Mesendoderm (in vitro differentiated cells): ENCODE data around the gene PARP8.
"Not testable (repeated sequence)": the region's sequence is repeated elsewhere in the genome, so short reads cannot be mapped to it uniquely, and the experiment has no call there.

Experiments
- DNase-seq: peaks from one replicate; pipeline ENCODE4 v3.0.0; 2013
- H2AK5ac ChIP-seq: 2 replicates; pipeline ENCODE4 v1.6.1; 2013; ENCODE audit warnings: low read length, inconsistent platforms
- H2BK120ac ChIP-seq: 2 replicates; pipeline ENCODE4 v1.6.1; 2013; ENCODE audit warnings: low read depth, mild to moderate bottlenecking, low read length, moderate library complexity, mixed read lengths
- H2BK15ac ChIP-seq: replicated peaks from 2 replicates; pipeline ENCODE4 v1.6.1; 2013; ENCODE audit warnings: low read depth, mild to moderate bottlenecking, moderate library complexity
- H2BK5ac ChIP-seq: 2 replicates; pipeline ENCODE4 v1.6.1; 2013; ENCODE audit warnings: low read length, inconsistent platforms
- H3K18ac ChIP-seq: 2 replicates; pipeline ENCODE4 v1.6.1; 2013; ENCODE audit warnings: mild to moderate bottlenecking, low read length, mixed read lengths
- H3K23ac ChIP-seq: one replicate; pipeline ENCODE4 v1.6.1; 2013; ENCODE audit warnings: low read length
- H3K27ac ChIP-seq: 2 replicates; pipeline ENCODE4 v1.5.1; 2013; ENCODE audit warnings: low read depth, mild to moderate bottlenecking, inconsistent platforms, low read length, moderate library complexity
- H3K27me3 ChIP-seq: 2 replicates; pipeline ENCODE4 v1.6.1; 2013; ENCODE audit warnings: low read length, control low read depth, mild to moderate bottlenecking, inconsistent platforms; ENCODE audit not compliant: insufficient read depth, poor library complexity
- H3K36me3 ChIP-seq: 2 replicates; pipeline ENCODE4 v1.6.1; 2013; ENCODE audit warnings: low read length, inconsistent platforms; ENCODE audit not compliant: control insufficient read depth, insufficient read depth
- H3K4ac ChIP-seq: one replicate; pipeline ENCODE4 v1.6.1; 2013; ENCODE audit warnings: low read depth, mild to moderate bottlenecking, low read length, moderate library complexity
- H3K4me1 ChIP-seq: 2 replicates; pipeline ENCODE4 v1.6.1; 2013; ENCODE audit warnings: low read depth, low read length, inconsistent platforms; ENCODE audit not compliant: control insufficient read depth
- H3K4me2 ChIP-seq: 2 replicates; pipeline ENCODE4 v1.6.1; 2013; ENCODE audit warnings: low read length
- H3K4me3 ChIP-seq: 2 replicates; pipeline ENCODE4 v1.5.1; 2013; ENCODE audit warnings: mild to moderate bottlenecking, low read length
- H3K56ac ChIP-seq: one replicate; pipeline ENCODE4 v1.6.1; 2013; ENCODE audit warnings: low read length
- H3K79me1 ChIP-seq: 2 replicates; pipeline ENCODE4 v1.6.1; 2013; ENCODE audit warnings: low read length, inconsistent platforms
- H3K79me2 ChIP-seq: 2 replicates; pipeline ENCODE4 v1.6.1; 2013; ENCODE audit warnings: mild to moderate bottlenecking, low read length; ENCODE audit not compliant: control insufficient read depth, insufficient read depth
- H3K9ac ChIP-seq: 2 replicates; pipeline ENCODE4 v1.6.1; 2013; ENCODE audit warnings: low read length, inconsistent platforms
- H4K5ac ChIP-seq: one replicate; pipeline ENCODE4 v1.6.1; 2013; ENCODE audit warnings: low read length
- H4K8ac ChIP-seq: one replicate; pipeline ENCODE4 v1.6.1; 2013; ENCODE audit warnings: low read depth, mild to moderate bottlenecking, control low read depth, low read length, moderate library complexity
- WGBS: extraction: QIAGEN DNeasy Blood & Tissue Kit; methylation state at CpG from one replicate; pipeline ENCODE4 v1.1.7; 2013; ENCODE audit warnings: low lambda C conversion rate, missing lambda C conversion rate; ENCODE audit not compliant: insufficient coverage; ENCODE audit errors: extremely low coverage; 5-methylcytosine and 5-hydroxymethylcytosine counted together

The PARP8 gene

DNA sequence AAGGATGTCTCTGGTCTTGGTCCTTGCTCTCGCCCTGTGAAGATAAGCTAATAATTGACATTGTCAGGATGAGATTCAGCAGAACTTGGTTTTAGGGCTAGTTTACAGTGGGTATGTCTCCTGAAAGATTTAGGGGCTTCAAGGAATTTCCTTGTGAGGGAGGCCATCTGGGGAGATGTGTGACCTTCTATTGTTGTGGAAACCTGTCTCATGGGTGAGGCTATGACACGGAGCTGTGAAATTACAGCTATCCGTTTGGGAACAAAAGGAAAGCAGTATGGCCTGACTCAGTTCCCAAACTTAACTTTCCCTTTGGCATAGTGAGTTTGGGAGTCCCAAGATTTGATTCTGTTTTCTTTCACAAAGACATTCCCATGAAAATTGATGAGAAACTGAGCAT, 142.0 kb downstream of the PARP8 start:
- no peak overlapping the region for H4K5ac ChIP-seq
- no peak overlapping the region for H3K4ac ChIP-seq
- no peaks in the 10 kb centered on the region for H3K79me1 ChIP-seq
- H2BK15ac ChIP-seq: no peak overlapping the region
- H3K27me3 ChIP-seq: no peaks in the 10 kb centered on the region
- H4K8ac ChIP-seq: no peak overlapping the region
- no peaks in the 10 kb centered on the region for H3K79me2 ChIP-seq
- H3K18ac ChIP-seq: peak overlapping the region; percentile 39
- H3K36me3 ChIP-seq: no peaks in the 10 kb centered on the region
- H3K4me3 ChIP-seq: no peak overlapping the region
- no peak overlapping the region for H3K56ac ChIP-seq
- H3K27ac ChIP-seq: no peak overlapping the region
- H3K23ac ChIP-seq: no peak overlapping the region
- whole genome bisulfite sequencing: no CpG with 5 or more reads among the region's 3 CpGs
- H2BK5ac ChIP-seq: no peak overlapping the region
- no peak overlapping the region for H3K4me2 ChIP-seq
- no peak overlapping the region for H2AK5ac ChIP-seq
- no peak overlapping the region for H2BK120ac ChIP-seq
- DNase-seq: peak; percentile 60
- peaks cover 12% of the 10 kb centered on the region for H3K4me1 ChIP-seq
- no peak overlapping the region for H3K9ac ChIP-seq

DNA sequence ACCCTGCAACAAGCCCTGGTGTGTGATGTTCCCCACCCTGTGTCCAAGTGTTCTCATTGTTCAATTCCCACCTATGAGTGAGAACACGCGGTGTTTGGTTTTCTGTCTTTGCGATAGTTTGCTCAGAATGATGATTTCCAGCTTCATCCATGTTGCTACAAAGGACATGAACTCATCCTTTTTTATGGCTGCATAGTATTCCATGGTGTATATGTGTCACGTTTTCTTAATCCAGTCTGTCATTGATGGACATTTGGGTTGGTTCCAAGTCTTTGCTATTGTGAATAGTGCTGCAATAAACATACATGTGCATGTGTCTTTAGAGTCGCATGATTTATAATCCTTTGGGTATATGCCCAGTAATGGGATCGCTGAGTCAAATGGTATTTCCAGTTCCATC, 145.3 kb downstream of the PARP8 start:
- no CpG with 5 or more reads among the region's 6 CpGs for WGBS
- H2BK120ac ChIP-seq, H2AK5ac ChIP-seq, H3K56ac ChIP-seq, H3K4me3 ChIP-seq, H3K79me2 ChIP-seq, H3K79me1 ChIP-seq, H2BK5ac ChIP-seq, H3K27ac ChIP-seq, H4K5ac ChIP-seq, H3K4me2 ChIP-seq, DNase-seq, H3K18ac ChIP-seq, H3K4ac ChIP-seq, H3K36me3 ChIP-seq, H3K27me3 ChIP-seq, H2BK15ac ChIP-seq, H3K23ac ChIP-seq, H4K8ac ChIP-seq, H3K9ac ChIP-seq: not testable (repeated sequence)
- H3K4me1 ChIP-seq: peaks cover 12% of the 10 kb centered on the region

DNA sequence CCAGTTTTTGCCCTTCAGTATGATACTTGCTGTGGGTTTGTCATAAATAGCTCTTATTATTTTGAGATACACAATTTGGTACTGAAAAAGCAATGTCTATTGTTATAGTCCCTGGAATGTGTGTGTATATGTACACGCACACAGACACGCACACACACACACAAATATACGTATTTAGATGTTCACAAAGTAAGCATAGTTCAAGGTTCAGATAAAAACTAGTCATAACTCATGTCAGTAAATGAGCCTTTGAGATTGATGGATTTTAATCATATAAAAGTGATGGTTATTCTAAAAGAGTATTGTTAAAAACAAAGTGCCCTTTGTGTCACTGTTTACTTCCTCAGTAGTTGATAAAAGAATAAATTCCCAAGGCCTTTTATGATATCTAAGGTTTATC, 147.3 kb downstream of the PARP8 start:
- H3K4me1 ChIP-seq: no peaks in the 10 kb centered on the region
- no peak overlapping the region for H3K9ac ChIP-seq
- H3K79me1 ChIP-seq: no peaks in the 10 kb centered on the region
- H2BK5ac ChIP-seq: no peak overlapping the region
- no peak overlapping the region for H4K8ac ChIP-seq
- H3K4me3 ChIP-seq: no peak overlapping the region
- no peak overlapping the region for H3K23ac ChIP-seq
- H3K56ac ChIP-seq: no peak overlapping the region
- H4K5ac ChIP-seq: no peak overlapping the region
- no peak overlapping the region for H3K18ac ChIP-seq
- no peak overlapping the region for H2AK5ac ChIP-seq
- no peak overlapping the region for H3K4ac ChIP-seq
- WGBS: no CpG with 5 or more reads among the region's 3 CpGs
- no peaks in the 10 kb centered on the region for H3K27me3 ChIP-seq
- H3K27ac ChIP-seq: no peak overlapping the region
- H3K79me2 ChIP-seq: no peaks in the 10 kb centered on the region
- H3K4me2 ChIP-seq: no peak overlapping the region
- no peak for DNase-seq
- H2BK120ac ChIP-seq: no peak overlapping the region
- H2BK15ac ChIP-seq: no peak overlapping the region
- no peaks in the 10 kb centered on the region for H3K36me3 ChIP-seq

DNA sequence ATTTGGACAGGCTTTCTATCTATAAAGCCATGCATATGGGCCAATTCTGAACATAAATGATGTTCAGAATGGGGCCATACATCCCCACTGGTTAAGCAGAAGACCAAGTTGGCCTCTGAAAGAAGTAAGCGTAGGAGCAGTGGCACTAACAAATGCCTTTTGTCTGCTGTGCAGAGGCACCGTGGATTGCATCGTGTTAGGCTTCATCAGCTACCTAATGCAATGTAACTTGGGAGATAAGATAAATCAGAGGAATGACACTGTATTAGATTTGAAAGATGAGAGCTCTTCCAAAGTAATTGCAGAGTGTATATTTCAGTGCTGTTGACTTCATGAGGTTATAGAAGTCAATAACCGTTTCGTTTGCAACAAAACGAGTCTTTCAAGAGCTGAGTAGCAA, 148.1 kb downstream of the PARP8 start:
- peak; percentile 68 for DNase-seq
- no peak overlapping the region for H2BK120ac ChIP-seq
- H3K4me3 ChIP-seq: no peak overlapping the region
- H3K36me3 ChIP-seq: no peaks in the 10 kb centered on the region
- H3K27ac ChIP-seq: no peak overlapping the region
- WGBS: no CpG with 5 or more reads among the region's 6 CpGs
- H3K79me2 ChIP-seq: no peaks in the 10 kb centered on the region
- no peak overlapping the region for H3K9ac ChIP-seq
- H3K79me1 ChIP-seq: no peaks in the 10 kb centered on the region
- H2BK15ac ChIP-seq: no peak overlapping the region
- no peak overlapping the region for H3K4me2 ChIP-seq
- no peaks in the 10 kb centered on the region for H3K4me1 ChIP-seq
- H4K8ac ChIP-seq: no peak overlapping the region
- no peaks in the 10 kb centered on the region for H3K27me3 ChIP-seq
- no peak overlapping the region for H3K23ac ChIP-seq
- H2BK5ac ChIP-seq: no peak overlapping the region
- H4K5ac ChIP-seq: no peak overlapping the region
- H3K4ac ChIP-seq: no peak overlapping the region
- no peak overlapping the region for H3K18ac ChIP-seq
- H3K56ac ChIP-seq: no peak overlapping the region
- H2AK5ac ChIP-seq: no peak overlapping the region

DNA sequence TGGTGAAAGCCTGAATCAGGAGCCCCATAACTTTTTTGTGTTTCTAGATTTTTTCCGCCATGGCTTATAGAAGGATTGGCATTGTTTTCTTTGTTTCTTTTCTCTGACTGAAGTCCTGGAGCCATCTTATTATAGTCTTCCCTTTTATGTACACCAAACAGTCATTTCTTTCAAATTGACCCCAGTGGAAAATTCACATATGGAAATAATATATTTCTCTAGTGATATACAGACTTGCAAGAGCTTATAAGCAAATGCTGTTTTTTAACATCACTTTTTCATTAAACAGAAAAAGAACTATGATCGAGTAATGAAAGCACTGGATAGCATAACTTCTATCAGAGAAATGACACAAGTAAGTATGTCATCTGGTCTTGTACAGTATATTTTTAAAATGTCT, 155.6 kb downstream of the PARP8 start:
- H3K4me3 ChIP-seq: no peak overlapping the region
- no peak overlapping the region for H2BK15ac ChIP-seq
- H3K18ac ChIP-seq: no peak overlapping the region
- H3K27ac ChIP-seq: no peak overlapping the region
- H3K56ac ChIP-seq: no peak overlapping the region
- H4K5ac ChIP-seq: no peak overlapping the region
- H3K79me2 ChIP-seq: no peaks in the 10 kb centered on the region
- no peak overlapping the region for H3K23ac ChIP-seq
- H3K4me1 ChIP-seq: no peaks in the 10 kb centered on the region
- no CpG with 5 or more reads among the region's 2 CpGs for WGBS
- H4K8ac ChIP-seq: no peak overlapping the region
- no peak overlapping the region for H2BK120ac ChIP-seq
- no peaks in the 10 kb centered on the region for H3K36me3 ChIP-seq
- H3K4me2 ChIP-seq: no peak overlapping the region
- no peak for DNase-seq
- H3K9ac ChIP-seq: no peak overlapping the region
- no peaks in the 10 kb centered on the region for H3K79me1 ChIP-seq
- H3K4ac ChIP-seq: no peak overlapping the region
- H2AK5ac ChIP-seq: no peak overlapping the region
- no peaks in the 10 kb centered on the region for H3K27me3 ChIP-seq
- H2BK5ac ChIP-seq: no peak overlapping the region

DNA sequence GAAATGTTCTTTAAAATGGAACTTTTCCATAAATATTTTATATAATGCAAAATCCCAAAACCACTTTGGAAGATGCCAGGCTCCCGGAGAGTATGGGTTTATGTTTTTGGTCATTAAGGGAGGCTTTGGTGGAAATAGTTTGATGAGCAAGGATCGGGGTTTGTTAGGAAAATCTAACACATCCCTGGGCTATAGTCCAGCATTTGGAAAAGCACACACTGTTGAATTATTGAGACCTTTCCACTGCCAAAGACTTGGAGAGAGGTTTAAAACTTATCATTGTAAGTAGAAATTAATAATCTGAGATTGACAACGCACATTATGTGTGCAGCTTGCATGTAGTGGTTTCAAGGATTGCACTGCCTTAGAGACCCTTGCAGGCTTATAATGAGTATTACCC, 156.3 kb downstream of the PARP8 start:
- no peak overlapping the region for H3K56ac ChIP-seq
- no peak for DNase-seq

More for the DNA sequence above, 156.3 kb downstream of the PARP8 start:
- no peak overlapping the region for H3K4me2 ChIP-seq
- H3K4me3 ChIP-seq: no peak overlapping the region
- H3K9ac ChIP-seq: no peak overlapping the region
- no peaks in the 10 kb centered on the region for H3K4me1 ChIP-seq
- no peak overlapping the region for H2BK5ac ChIP-seq
- H4K8ac ChIP-seq: no peak overlapping the region
- H3K27me3 ChIP-seq: no peaks in the 10 kb centered on the region
- H3K4ac ChIP-seq: no peak overlapping the region
- no CpG with 5 or more reads among the region's 3 CpGs for WGBS
- H4K5ac ChIP-seq: no peak overlapping the region
- H2AK5ac ChIP-seq: no peak overlapping the region
- no peak overlapping the region for H3K23ac ChIP-seq
- no peaks in the 10 kb centered on the region for H3K36me3 ChIP-seq
- no peak overlapping the region for H3K27ac ChIP-seq
- no peak overlapping the region for H2BK120ac ChIP-seq
- no peak overlapping the region for H2BK15ac ChIP-seq
- H3K18ac ChIP-seq: no peak overlapping the region
- H3K79me1 ChIP-seq: no peaks in the 10 kb centered on the region
- no peaks in the 10 kb centered on the region for H3K79me2 ChIP-seq
